Fibroblast of skin of scalp (primary cell): ENCODE results near the gene LCMT2.
A peak's percentile ranks its signal among the peaks of the same experiment; 100 is the strongest.
"Not testable (repeated sequence)": the region's sequence is repeated elsewhere in the genome, so short reads cannot be mapped to it uniquely, and the experiment has no call there.

ENCODE experiments used
- DNase-seq: peaks from one replicate; pipeline ENCODE4 v3.0.0-alpha.2; 2013

Gene LCMT2

DNA sequence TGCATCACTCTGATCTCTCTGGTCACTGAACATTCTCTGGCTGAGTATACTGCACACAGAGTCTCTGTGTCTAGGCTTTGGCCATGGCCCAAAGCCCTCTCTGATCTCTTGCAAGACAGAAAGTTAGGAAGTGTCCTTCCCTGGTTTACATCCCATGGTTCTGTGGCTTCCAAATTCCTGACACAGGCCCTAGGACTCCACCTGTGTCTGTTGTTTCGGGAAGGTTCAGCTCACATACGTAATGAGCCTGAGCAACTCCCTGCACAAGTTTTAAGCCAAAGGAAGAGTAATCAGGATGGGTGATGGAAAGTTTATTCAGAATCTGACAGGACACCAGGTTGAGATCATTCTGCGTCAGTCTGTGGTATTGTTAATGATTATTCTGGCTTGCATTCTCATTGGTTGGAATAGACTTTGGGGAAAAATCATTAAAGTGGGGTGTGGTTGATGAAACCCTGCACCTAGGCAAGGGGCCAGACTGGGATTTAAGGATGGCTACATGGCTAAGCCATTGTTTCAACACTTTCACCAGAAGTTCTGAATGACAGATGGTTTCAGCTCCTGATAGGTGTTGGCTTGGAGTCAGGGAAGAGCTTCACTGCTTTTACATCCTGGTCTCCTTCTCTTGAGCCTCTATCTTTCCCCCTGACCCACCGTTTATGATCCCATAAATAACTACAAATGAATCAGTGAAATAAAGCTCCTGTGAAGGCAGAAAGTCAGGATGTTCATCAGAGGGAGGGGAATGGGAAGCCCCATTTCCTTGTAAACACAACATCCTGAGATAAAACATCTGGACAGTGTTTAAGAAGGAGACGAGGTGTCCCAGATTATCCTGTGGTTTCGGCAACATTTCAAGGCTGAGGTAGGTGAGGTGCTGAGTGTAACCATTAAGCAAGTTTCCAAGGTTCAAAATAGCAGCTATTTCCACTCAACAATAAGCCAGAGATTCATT lies 14.1 kb downstream of the LCMT2 start:
- DNase-seq = no peak

DNA sequence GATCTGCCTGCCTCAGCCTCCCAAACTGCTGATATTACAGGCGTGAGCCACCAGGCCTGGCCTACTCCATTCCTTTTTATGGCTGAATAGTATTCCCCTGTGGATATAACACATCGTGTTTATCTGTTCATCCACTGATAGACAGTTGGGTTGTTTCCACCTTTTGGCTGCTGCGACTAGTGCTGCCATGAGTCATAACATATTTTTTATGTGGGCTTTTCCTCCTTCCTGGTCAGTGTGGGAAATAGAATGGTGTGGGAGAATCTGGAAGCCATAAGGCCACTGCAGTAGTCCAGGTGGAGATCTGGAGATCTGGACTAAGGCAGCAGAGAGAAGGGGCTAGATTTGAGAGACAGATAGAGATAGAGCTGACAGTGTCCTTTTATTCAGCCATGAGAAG lies 16.2 kb downstream of the LCMT2 start:
- no peak for DNase-seq

DNA sequence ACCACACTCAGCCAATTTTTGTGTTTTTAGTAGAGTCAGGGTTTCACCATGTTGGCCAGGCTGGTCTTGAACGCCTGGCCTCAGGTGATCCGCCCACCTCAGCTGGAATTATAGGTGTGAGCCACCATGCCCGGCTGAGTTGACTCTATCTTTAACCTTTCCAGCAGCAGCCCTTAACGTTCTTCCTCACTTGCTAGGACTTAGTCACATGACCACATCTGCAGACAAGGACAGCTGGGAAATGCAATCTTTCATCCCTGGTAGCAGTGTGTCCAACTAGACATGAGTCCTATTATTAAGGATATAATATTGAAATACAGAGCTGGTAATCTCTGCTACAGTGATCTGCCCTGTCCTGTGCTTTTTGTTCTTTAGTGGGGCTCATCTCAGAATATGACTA lies 18.0 kb downstream of the LCMT2 start:
- no peak for DNase-seq

DNA sequence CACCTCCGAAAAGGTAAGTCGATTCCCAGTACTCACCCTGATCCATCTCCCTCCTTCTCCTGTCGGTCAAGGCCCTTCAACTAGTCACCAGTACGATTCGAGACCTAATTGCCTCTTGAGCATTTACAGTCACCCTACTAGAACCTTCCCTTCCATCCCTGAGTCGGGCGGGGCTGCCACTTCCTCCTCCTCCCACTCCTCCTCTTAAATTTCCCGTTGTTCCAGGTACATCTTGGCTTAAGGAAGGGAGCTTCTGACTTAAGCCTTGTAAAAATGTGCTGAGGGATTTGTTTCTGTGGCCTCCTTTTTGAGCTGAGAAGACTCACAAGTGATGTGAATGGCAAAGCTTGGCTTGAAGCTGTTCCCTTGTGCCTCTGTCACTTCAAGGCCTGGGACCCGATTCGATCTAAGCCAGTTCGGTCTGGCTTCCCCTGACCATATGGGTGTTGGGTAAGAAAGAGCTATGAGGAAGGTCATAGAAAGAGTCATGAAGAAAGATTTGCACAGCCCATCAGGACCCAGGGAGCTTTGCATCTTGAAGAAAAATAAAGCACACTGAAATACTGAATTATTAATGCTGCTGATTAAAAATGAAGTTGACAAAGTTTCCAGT lies 28.1 kb downstream of the LCMT2 start, which contains the start of gene TGM7:
Gene TGM7, minus strand, starts transcription at position 51 of the 613 bp plus-strand sequence.
- DNase-seq = no peak

DNA sequence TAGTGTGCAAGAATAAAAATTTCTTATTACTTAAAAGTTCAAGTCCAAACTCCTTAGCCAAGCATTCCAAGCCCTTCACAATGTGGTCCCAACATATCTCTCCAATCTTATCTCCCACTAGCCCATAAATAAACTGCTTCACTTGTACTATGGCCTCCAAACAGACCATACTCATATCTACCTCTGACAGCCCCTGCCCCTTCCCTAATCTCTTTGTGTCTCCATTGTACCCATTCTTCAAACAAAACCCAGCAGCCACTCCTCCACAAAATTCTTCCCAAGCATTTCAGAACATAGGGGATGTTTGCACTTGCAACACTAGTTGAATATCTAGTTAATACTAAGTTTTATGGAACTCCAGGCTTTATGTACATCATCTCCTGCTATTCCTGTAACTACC lies 30.5 kb downstream of the LCMT2 start:
- DNase-seq = no peak

DNA sequence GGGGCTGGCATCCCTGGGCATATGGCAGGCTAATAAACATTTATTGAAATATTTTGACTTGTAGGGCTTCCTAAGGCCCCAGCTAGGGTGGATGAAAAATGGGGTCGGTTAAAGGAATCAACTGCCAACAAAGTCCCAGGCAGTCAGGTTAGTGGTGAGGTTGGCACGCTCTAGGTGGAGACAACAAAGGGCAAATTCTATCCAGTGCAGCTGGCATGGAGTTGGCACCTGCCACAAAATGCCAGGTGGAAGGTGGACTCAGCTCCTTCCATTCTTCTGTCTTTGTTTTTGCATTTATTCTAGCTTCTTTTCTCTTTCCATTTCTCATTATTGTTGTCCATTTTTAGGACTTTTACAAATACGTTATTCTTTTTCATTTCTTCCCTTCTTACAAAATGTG lies 31.0 kb downstream of the LCMT2 start:
- no peak for DNase-seq

DNA sequence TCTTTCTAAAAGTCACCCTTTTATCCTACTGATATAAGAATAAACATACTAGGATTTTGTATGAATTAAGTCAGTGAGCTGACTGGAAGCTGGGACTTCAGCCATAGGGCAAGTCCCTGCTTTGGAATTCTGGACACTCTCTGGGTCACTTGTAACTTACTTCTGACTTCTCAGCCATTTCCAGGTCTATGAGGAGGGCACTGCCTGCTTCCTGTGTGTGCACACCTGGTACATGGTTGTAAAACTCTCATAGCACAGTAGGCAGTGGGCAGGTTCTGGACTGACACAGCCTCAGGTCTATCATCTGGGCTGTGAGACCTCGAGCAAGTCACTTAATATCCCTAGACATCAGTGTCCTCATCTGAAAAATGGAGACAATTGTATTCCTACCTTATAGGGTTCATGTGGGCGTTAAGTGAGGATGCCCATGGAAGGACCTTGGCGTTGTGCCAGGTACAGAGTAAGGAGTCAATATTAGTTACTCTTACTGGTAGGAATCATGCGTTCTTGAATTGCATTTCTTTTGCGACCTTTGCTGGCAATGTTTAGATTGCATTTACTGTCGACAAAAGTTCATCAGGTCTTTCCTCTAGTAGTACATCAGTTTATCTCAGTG lies 36.2 kb downstream of the LCMT2 start:
- no peak for DNase-seq

DNA sequence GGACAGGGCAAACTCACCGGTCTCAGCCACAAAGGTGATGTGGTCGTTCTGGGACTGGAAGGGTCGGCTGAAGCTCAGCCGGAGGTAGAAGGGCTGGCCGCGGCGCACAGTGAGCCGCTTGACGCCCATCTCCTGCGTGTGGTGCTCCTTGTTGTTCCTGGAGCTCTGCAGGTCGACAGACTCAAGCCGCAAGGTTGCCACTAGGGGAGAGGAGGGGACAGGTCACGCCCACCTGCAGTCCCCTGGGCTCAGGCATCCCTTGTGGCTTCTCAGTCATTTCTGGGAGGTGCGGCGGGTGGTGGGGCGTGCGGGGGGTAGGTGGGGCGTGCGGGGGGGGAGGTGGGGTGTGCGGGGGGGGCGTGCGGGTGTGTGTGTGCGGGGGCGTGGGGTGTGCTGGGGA lies 36.9 kb downstream of the LCMT2 start:
- DNase-seq = no peak

DNA sequence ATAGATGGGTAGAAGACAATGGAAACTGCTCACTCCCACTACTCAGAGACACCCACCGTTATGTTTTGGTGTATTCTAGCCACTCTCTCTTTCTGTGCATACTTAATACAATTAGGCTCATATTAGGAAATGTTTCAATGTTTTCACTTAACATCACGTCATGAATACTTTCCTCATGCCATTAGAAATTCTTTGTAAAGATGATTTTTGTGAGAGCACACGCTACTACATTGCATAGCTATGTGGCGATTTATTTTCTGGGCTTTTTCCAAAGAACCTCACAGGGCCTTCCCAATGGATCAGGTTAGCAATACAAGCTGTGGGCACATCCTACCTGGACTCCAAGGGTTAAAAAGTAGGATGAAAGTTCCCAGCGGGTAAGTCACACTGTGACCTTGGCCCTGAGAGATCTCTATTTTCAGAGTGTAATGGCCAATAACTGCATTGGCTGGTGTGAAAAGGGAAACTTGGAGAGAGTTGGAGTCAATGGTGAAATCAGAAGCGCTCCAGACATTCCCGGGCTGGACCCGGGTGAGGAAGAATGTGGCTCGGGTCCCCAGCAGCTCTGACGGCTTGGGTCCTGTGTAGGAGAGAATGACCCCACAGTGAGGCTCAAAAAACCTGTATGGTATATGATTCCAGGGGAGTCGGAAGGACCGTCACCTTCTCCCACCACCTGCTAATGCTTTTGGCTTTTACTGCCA lies 37.8 kb downstream of the LCMT2 start:
- peak; percentile 90 for DNase-seq

DNA sequence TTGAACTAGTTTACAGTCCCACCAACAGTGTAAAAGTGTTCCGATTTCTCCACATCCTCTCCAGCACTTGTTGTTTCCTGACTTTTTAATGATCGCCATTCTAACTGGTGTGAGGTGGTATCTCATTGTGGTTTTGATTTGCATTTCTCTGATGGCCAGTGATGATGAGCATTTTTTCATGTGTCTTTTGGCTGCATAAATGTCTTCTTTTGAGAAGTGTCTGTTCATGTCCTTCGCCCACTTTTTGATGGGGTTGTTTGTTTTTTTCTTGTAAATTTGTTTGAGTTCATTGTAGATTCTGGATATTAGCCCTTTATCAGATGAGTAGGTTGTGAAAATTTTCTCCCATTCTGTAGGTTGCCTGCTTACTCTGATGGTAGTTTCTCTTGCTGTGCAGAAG lies 40.7 kb downstream of the LCMT2 start:
- DNase-seq = not testable (repeated sequence)

DNA sequence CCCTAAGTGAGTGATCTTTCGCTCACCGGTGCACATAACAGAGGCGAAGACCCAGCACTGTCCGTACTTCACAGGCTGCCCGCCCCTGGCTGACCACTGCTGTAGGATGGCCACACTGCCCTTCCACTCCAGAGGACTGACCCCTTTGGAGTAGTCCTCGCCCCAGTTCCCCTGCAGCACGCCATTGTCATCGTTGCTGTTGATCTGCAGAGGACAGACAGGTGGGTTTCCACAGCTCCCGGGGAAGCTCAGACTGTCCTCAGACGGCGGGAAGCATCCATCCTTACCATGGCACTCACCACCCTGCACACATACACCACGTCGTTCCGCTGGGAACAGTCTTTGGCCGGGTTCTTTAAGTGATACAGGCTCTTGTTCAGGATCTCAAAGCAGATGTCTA lies 43.1 kb downstream of the LCMT2 start:
- no peak for DNase-seq

DNA sequence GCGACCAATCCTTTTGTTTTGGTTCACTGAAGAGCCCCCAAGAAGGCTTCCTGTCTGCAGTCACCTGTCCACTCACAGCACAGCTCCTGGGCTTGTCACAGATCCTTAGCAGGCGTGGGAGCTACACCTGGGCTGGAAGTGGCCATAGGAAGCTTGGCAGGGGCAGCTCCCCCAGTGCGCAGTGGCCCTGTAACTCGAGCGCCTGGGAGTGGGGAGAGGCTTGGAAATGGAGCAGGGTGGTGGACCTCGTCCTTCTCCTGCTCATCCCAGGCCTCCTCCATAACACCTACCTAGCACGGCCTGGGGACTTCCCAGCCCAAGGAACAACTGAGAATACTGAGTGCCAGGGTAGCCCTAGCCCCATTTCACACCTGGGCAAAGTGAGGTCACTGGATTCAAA lies 44.3 kb downstream of the LCMT2 start:
- DNase-seq = no peak

DNA sequence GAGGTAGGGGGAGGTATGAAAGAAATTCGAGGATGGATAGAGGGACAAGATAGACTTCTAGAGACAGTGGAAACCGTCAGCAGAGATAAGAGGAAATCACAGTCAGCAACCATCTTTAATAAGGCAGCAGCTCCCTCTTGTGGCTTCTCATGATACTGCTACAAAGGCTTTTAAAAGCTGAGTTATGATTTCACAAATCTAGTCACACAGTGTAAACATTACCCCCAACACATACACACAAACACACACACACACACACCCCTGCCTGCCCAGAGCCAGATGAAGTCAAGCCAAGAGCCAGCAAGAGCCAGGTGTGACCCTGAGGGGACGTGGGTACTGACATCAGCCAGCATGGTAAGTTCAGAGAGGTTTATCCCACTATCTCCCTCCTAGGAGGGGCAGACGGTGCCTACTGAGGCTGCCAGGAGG lies 44.8 kb downstream of the LCMT2 start:
- DNase-seq = peak; percentile 66

DNA sequence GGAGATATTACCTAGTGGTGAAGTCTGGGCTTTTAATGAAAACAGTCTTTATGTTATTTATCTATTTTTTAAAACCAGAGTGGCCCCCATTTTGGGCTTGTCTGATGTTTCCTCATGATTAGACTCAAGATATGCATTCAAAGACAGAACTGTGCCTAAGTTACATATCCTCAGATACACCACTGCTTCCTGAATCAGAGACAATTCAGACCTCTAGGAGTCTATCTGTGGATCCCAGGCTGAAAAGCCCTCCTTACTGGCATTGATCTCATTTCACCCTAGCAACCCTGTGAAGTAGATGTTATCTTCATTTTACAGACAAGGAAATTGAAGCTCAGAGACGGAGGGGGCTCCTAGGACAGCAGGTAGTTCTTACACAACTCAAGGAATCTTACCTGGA lies 46.8 kb downstream of the LCMT2 start:
- no peak for DNase-seq

DNA sequence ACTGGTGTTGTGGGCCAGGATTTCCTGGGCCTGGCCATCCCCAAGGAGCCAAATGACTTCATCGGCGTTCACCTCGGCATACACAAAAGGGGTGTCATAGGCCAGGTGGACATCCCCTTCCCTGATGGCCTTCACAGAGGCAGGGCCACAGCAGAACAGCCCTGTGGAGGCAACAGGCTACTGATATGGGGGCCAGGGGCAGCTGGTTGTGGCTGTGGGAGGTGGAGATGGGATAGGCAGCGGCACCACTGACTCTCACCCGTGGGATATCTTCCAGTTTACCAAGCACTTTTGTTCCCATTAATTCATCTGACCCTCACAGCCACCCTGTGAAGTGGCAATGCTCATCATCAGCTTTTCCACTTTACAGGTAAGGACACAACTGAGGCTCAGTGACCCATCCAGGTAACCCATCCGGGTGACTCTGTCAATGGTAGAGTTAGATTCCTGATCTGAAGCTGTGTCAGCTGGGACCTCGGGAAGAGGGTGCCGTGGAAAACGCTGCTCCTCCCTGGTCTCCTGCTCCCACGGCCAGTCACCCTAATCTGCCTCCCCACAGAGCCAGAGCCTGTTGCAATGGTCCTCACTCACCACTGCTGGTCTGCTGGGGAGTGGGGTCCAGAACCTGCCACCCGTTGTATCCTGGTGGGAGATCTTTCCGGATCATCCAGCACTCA lies 48.3 kb downstream of the LCMT2 start:
- no peak for DNase-seq

DNA sequence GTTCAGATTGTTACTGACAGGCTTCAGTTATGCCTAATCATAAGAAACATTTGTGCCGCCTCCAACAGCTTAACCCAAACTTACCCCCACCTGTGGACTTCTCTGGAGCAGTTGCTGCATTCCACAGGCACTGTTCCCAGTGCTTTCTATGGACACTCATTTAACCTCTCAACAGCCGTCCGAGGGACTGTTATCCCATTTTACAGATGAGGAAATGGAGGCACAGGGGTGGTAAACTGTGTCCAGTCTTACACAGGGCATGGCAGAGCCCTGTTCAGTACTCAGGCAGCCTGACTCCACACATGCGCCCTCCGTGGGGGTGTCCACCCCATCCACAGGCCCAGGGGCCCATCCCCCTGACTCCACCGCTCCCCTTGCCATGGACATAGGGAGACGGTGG lies 49.4 kb downstream of the LCMT2 start:
- DNase-seq = no peak

DNA sequence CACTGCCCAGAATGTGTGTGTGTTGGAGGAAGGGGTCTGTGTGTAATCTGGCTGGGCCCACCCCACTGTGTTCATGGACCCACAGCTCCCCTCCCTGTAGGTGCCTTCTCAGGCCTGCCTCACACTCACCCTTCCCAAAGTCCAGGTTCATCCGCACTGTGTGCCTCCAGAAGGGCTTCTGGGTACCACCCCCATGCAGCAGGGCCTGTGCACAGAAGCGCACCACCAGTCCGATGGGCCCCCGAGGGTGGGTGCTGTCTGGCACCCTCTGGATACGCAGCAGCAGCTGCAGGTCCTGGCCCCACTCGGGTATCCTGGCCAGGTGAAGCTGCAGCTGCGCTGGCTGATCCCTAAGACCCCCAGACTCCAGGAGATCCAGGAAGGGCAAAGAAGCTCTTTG lies 50.9 kb downstream of the LCMT2 start:
- DNase-seq = no peak

DNA sequence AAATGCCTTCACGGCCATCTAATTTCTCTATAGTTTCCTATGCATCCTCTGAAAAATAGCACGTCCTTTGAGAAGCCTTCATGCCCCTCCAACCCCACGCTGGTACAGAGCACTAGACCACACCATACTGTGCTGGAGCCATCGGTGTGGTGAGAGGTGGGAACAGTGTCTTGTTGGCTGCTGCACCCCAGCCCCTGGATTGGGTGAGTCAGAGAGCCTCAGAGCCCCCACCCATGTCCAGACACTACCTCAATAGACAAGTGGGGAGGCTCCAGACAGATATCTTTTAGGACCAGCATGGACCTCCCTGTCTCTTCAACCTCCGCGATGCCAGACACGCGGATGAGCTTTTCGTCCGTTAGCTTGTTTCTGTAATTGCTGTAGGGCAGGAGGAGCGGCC lies 51.5 kb downstream of the LCMT2 start:
- no peak for DNase-seq

DNA sequence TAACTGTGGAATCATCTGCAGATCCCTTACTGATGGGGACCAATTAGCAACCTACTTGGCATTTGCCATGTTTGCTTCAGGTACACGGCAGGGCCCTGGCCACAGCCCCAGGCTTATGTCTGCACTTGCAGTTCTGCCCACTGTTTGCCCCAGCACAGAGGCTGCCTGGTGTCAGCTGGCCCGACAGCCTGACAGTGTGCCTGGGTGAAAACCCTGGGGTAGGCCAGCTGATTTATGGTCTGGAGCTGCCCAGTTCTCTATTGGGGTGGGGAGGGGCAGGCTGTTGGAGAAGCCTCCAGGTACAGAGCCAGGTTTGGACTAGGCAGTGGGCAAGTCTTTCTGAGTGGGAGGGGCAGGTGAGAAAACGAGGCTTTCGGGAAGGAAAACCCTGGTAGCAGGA lies 52.5 kb downstream of the LCMT2 start:
- no peak for DNase-seq

DNA sequence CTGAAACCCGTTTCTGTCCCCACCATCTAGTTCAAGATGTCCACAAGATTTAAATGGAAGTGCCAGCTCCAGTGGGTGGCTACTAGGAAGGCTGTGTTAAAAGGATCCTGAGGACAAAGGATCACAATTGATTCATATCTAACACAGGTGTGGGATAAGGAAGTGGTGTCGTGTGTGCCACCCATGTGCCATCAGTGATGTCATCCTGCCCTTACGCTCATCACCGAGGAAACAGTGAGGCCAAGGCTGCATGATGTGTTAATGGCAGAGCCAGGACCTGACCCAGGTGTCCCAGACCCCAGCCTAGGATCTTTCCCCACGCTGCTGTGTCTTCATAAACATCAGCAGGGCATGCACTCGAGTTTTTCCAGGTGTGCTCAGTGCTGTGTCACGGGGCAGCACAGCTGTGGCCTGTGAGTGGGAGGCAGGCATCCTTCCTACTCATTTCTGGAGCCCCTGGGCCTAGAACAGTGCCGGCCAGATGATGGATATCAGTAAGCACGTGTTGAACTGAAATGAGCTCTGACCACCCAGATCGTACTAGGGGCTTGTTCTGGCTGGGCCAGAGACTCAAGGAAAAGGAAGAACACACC lies 53.0 kb downstream of the LCMT2 start:
- DNase-seq = no peak

DNA sequence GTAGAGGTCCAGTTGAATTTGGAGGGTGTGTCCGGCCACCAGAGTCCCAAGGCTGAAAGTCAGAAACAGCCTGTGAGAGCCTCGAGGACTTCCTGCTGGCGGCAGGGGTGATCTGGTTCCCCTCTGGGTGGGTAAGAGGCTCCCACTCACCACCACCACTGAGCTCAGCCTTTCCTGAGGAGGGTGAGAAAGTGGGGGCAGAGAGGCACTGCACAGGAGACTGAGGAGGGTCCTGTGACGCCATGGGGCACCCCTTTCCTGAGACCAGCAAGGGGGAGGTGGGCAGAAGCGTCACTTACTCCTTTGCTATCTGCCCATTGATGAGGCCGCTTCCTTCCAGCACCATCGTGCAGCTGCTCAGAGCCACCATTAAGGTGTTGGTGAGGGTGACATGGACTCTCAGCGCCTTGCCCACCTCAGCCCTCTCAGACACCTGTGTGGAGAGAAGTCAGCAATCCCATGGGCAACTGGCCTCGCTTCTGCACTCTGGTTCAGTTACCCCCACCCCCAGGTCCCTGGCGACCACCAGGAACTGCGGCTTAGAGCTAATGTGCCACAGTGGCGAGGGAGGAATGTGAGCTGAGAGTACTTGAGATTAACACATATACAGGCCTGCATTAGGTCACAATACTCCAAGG lies 53.7 kb downstream of the LCMT2 start:
- no peak for DNase-seq
